Calu3 (cell line): ENCODE data around the gene MUSTN1. TPM values are rescaled to one million over a fixed set of nuclear protein-coding genes. Genes with fewer than 3 reads are reported as not detected.

Experiments used
- BruUV-seq: library from RNA; stranded (reverse); fragments of 400-500 nt; replicated peaks from 2 replicates; lab custom pipeline; 2021; lab: Mats Ljungman, UMichigan
- CTCF ChIA-PET: fragments of 300-600 bp; sonication (Branson Sonifier 250); formaldehyde crosslinking; loops from one replicate; lab custom pipeline; 2022; ENCODE audit warnings: antibody characterized with exemption; lab: Charles Lee
- DNase-seq: peaks from one replicate; pipeline ENCODE4 v3.0.0; 2022
- H3K27ac Mint-ChIP-seq: one replicate; pipeline ENCODE4 v1.8.0; 2022; ENCODE audit warnings: mixed read lengths; ENCODE audit not compliant: unreplicated experiment
- H3K27me3 Mint-ChIP-seq: one replicate; pipeline ENCODE4 v1.8.0; 2022; ENCODE audit warnings: mixed read lengths; ENCODE audit not compliant: unreplicated experiment
- H3K36me3 Mint-ChIP-seq: one replicate; pipeline ENCODE4 v1.8.0; 2022; ENCODE audit warnings: mild to moderate bottlenecking, moderate library complexity, mixed read lengths; ENCODE audit not compliant: insufficient read depth, unreplicated experiment
- H3K4me1 Mint-ChIP-seq: one replicate; pipeline ENCODE4 v1.8.0; 2022; ENCODE audit warnings: mild to moderate bottlenecking, low read depth, mixed read lengths; ENCODE audit not compliant: unreplicated experiment
- H3K4me3 Mint-ChIP-seq: one replicate; pipeline ENCODE4 v1.8.0; 2022; ENCODE audit warnings: mild to moderate bottlenecking, low read depth, moderate library complexity, mixed read lengths; ENCODE audit not compliant: unreplicated experiment
- H3K9me3 Mint-ChIP-seq: one replicate; pipeline ENCODE4 v1.8.0; 2022; ENCODE audit warnings: low read depth, mixed read lengths; ENCODE audit not compliant: unreplicated experiment
- intact Hi-C: fragments of 100-400 bp; cut with micrococcal nuclease; formaldehyde crosslinking; loops from one replicate; pipeline ENCODE4 v1.10.0; 2022; ENCODE audit not compliant: unreplicated experiment
- total RNA-seq: library from RNA; stranded (reverse); gene quantifications from 2 replicates; pipeline ENCODE4 v1.2.3, GENCODE V29; 2022
- TF ChIP-seq, protein P1 (sequence below): fragments of 200-600 bp; IDR thresholded peaks from one replicate; pipeline ENCODE4 v1.8.0; 2022; ENCODE audit warnings: antibody characterized with exemption; ENCODE audit not compliant: unreplicated experiment

MUSTN1 gene
- total RNA-seq, 1 experiment from 2014 or later = 0.66 TPM

DNA sequence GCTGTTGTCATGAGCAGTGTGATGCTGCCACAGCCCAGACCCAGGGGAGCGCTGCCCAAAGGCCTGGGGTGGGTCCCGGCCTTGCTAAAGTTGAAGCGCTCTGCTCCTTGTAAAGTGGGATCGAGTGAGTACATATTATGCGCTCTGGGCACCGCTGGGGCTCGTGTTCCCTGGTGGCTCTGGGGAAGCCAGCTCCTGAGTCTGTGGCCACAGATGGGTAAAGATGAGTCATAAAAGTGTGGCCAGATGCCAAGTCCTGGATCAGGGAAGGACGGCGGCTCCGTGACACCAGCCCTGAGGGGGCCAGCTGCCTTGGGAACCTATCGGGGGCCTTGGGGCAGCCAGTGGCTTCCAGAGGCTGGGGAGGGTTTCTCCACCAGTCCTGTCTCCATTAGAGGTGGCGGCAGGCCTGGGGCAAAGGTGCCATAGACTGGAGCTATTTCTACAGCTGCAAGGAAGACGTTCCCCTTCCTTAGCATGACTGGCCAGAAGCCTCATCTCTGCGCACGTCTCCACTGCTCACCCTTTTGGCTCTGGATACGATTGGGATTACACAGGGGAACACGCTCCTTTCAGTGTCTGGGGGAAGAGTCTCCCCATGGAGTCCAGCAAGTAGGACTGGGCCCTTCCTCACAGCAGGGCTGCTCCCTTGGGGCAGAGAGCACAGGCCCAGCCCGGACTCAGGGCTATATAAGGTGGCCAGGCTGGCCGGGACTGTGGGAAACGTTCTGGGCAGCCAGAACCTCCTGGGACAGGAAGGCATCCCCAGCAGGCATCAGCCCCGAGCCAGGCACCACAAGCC, 3.1 kb downstream of the MUSTN1 start:
- CTCF ChIA-PET = interaction anchor here (0.9 kb wide), 1 partner anchor 11 kb away, joined by 3 read pairs; no protein-coding TSS in a partner anchor
- TF ChIP-seq, protein P1, sequence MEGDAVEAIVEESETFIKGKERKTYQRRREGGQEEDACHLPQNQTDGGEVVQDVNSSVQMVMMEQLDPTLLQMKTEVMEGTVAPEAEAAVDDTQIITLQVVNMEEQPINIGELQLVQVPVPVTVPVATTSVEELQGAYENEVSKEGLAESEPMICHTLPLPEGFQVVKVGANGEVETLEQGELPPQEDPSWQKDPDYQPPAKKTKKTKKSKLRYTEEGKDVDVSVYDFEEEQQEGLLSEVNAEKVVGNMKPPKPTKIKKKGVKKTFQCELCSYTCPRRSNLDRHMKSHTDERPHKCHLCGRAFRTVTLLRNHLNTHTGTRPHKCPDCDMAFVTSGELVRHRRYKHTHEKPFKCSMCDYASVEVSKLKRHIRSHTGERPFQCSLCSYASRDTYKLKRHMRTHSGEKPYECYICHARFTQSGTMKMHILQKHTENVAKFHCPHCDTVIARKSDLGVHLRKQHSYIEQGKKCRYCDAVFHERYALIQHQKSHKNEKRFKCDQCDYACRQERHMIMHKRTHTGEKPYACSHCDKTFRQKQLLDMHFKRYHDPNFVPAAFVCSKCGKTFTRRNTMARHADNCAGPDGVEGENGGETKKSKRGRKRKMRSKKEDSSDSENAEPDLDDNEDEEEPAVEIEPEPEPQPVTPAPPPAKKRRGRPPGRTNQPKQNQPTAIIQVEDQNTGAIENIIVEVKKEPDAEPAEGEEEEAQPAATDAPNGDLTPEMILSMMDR = no peak
- Mint-ChIP-seq H3K4me1 (peaks cover 27% of the 10 kb centered on the region), H3K36me3 (no peaks in the 10 kb centered on the region), H3K9me3 (no peaks in the 10 kb centered on the region), H3K27me3 (no peaks in the 10 kb centered on the region), H3K27ac (no peak overlapping the region), H3K4me3 (no peak overlapping the region)
- no TSS peak for BruUV-seq
- intact Hi-C loops = no loop called here
- DNase-seq = peak; percentile 70

DNA sequence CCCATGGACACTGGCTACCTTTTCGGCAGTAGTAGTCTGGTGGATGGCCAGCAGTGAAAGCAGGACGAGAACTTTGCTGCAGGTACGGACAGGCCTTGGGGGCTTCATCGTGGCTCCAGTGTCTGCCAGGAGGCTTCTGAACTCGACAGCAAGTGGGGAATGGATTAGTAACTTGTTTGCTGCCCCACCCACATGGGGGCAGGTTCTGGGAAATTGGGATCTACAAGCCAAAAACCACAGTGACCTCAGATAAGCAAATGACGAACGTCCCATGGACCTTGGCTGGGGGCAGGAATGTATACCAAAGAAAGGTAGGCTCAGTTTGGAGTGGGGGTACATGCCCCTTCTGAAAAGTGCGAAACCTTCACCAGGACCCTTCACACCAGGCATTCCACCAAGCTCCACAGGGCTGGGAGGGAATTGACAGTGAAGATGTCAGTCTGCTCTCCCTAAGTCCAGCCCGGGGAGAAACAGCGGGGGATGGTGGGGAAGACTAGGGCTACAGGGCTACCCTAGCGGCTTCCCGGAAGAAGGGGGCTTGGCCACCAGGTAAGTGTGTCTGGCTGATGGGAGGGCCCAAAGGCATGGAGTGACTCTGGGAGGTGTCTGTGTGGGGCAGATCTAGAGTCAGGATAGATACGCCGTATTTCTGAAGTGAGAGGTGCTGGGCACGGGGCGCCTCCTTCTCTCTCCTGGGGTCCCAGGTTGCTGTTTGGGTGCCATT, 4.1 kb downstream of the MUSTN1 start, which contains the start of gene ITIH4:
ITIH4 (minus strand) TSS at position 138 of the 724 bp plus-strand sequence; CDS start at position 108, 30 bp downstream.
- H3K4me3 Mint-ChIP-seq = no peak within 1 kb of the TSS
- H3K36me3 Mint-ChIP-seq = no peaks in the 10 kb centered on the region
- no peak within 1 kb of the TSS for H3K27ac Mint-ChIP-seq
- H3K27me3 Mint-ChIP-seq = no peaks in the 10 kb centered on the region
- CTCF ChIA-PET = interaction anchor here (0.9 kb wide), 1 partner anchor 10 kb away, joined by 3 read pairs; no protein-coding TSS in a partner anchor
- TF ChIP-seq, protein P1 = no peak
- no peak for DNase-seq
- H3K4me1 Mint-ChIP-seq = peaks cover 27% of the 10 kb centered on the region
- H3K9me3 Mint-ChIP-seq = no peaks in the 10 kb centered on the region
- BruUV-seq = no TSS peak
- intact Hi-C loops = no loop called here

DNA sequence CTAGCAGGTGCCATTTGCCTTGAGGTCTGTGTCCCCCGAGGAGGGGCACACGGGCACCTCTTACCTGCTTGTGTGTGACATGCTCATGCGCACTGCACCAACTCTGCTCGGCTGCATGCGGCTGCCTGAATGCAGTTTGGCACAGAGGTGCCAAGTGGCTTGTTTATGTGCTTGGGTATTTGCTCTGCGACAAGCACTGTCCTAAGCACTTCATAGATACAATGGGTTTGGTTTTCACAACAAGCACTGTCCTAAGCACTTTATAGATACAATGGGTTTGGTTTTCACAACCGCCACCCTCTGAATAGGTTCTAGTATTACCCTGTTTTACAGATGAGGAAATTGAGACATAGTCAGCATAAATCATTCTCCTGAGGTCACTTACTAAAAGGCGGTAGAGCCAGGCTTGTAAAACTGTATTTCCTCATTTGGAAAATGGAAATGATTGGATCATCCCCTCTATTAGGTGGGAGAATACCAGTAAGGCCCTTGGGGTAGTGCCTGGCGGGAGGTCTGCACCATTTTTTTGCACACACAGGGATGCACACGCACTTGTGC, 4.8 kb downstream of the MUSTN1 start:
- no peak for DNase-seq
- TF ChIP-seq, protein P1 = no peak
- H3K4me3 Mint-ChIP-seq = no peak overlapping the region
- no peak overlapping the region for H3K27ac Mint-ChIP-seq
- H3K36me3 Mint-ChIP-seq = no peaks in the 10 kb centered on the region
- H3K4me1 Mint-ChIP-seq = peaks cover 27% of the 10 kb centered on the region
- H3K27me3 Mint-ChIP-seq = no peaks in the 10 kb centered on the region
- BruUV-seq = no TSS peak
- CTCF ChIA-PET = no interaction called here
- no peaks in the 10 kb centered on the region for H3K9me3 Mint-ChIP-seq
- intact Hi-C loops = no loop called here

DNA sequence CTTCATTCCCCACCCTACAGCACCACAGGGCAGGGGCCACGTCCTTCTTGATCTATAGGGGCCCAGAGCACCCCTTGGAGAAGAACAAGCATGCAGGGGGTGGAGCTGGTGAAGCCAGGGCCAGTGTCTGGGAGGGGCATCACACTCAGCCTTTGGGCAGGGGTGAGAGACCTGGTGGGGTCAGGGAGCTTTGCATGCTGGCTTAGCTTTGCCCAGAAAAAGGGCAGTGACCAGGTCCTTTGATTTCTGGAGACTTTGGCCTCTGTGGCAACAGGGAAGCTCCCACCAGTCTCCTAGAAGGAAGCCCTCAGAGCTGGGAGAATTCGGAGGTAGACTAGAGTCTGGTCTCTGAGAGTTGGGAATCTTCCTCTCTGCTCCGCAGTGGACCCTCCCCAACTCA, 5.3 kb downstream of the MUSTN1 start:
- CTCF ChIA-PET = no interaction called here
- intact Hi-C loops = no loop called here

More for the DNA sequence above, 5.3 kb downstream of the MUSTN1 start:
- no peak overlapping the region for H3K27ac Mint-ChIP-seq
- peaks cover 27% of the 10 kb centered on the region for H3K4me1 Mint-ChIP-seq
- DNase-seq = no peak
- TF ChIP-seq, protein P1 = no peak
- BruUV-seq = no TSS peak
- H3K4me3 Mint-ChIP-seq = no peak overlapping the region
- H3K9me3 Mint-ChIP-seq = no peaks in the 10 kb centered on the region
- no peaks in the 10 kb centered on the region for H3K27me3 Mint-ChIP-seq
- no peaks in the 10 kb centered on the region for H3K36me3 Mint-ChIP-seq
